Endothelial cell of umbilical vein (primary cell): ENCODE data around the gene GALNT8. TPM values are rescaled to one million over a fixed set of nuclear protein-coding genes. Genes with fewer than 3 reads are reported as not detected.

ENCODE experiments used
- BruUV-seq: library from RNA; stranded (reverse); fragments of 400-500 nt; replicated peaks from 2 replicates; lab custom pipeline; 2021; lab: Mats Ljungman, UMichigan
- CTCF ChIA-PET: fragments of 300-600, 350-600 bp; sonication (Branson Sonifier 250); formaldehyde crosslinking; loops from one replicate; lab custom pipeline; 2021; ENCODE audit warnings: antibody characterized with exemption, inconsistent platforms; lab: Charles Lee
- POLR2A ChIA-PET: fragments of 300-600, 350-600 bp; sonication (Branson Sonifier 250); formaldehyde crosslinking; loops from one replicate; lab custom pipeline; 2021; ENCODE audit warnings: antibody characterized with exemption, inconsistent platforms; lab: Charles Lee
- DNase-seq: peaks from one replicate; pipeline ENCODE4 v3.0.0-alpha.2; 2011; ENCODE audit warnings: low read depth, low spot score
- FAIRE-seq: peaks from 2 replicates; lab custom pipeline; 2011; peaks lifted over from hg19 to GRCh38; lab: Jason Lieb, UNC
- H2AFZ ChIP-seq: 2 replicates; pipeline ENCODE4 v1.6.0; 2012; ENCODE audit warnings: low read depth, low read length, control low read depth, inconsistent platforms
- H3K27ac ChIP-seq: 2 replicates; pipeline ENCODE4 v1.5.1; 2011; ENCODE audit warnings: low read depth, mild to moderate bottlenecking, control low read depth, low read length, moderate library complexity; ENCODE audit not compliant: insufficient read depth
- H3K27me3 ChIP-seq, 2 experiments: 2 replicates each; pipeline versions ENCODE4 v1.6.0 to v1.6.1; 2011; ENCODE audit warnings: low read length in 2 of 2, mixed read lengths in 1 of 2; ENCODE audit not compliant: control insufficient read depth in 2 of 2, insufficient read depth in 2 of 2
- H3K36me3 ChIP-seq, 2 experiments: 2 replicates in 1 of 2; 3 replicates in 1 of 2; pipeline ENCODE4 v1.5.1; 2011; ENCODE audit warnings: low read length in 2 of 2, mild to moderate bottlenecking in 1 of 2, moderate library complexity in 1 of 2; ENCODE audit not compliant: control insufficient read depth in 2 of 2, insufficient read depth in 2 of 2; ENCODE audit errors: extremely low read depth in 1 of 2
- H3K4me1 ChIP-seq: 3 replicates; pipeline ENCODE4 v1.5.1; 2011; ENCODE audit warnings: mild to moderate bottlenecking, low read length; ENCODE audit not compliant: control insufficient read depth, insufficient read depth; ENCODE audit errors: extremely low read depth
- H3K4me2 ChIP-seq: 2 replicates; pipeline ENCODE4 v1.6.1; 2011; ENCODE audit warnings: low read length, control low read depth, mixed read lengths; ENCODE audit not compliant: insufficient read depth
- H3K4me3 ChIP-seq, 3 experiments: fragments of 200-600 bp in 1 of 3; sonication (generic), shearing (Covaris generic) in 1 of 3; replicated peaks in 1 of 3; 2 replicates each; pipeline ENCODE4 v1.5.1; 2011 to 2016; ENCODE audit warnings: control low read depth in 3 of 3, low read length in 3 of 3, mild to moderate bottlenecking in 2 of 3, inconsistent platforms in 1 of 3, low read depth in 1 of 3, moderate library complexity in 1 of 3; ENCODE audit not compliant: insufficient read depth in 1 of 3
- H3K79me2 ChIP-seq: 2 replicates; pipeline ENCODE4 v1.6.0; 2012; ENCODE audit warnings: low read length, inconsistent platforms; ENCODE audit not compliant: control insufficient read depth, insufficient read depth
- H3K9ac ChIP-seq: replicated peaks from 2 replicates; pipeline ENCODE3; 2011; ENCODE audit warnings: low read length, control low read depth; ENCODE audit not compliant: insufficient read depth; ENCODE audit errors: extremely low read depth
- H3K9me1 ChIP-seq: replicated peaks from 3 replicates; pipeline ENCODE4 v1.6.0; 2011; ENCODE audit warnings: mild to moderate bottlenecking, low read length; ENCODE audit not compliant: control insufficient read depth, insufficient read depth; ENCODE audit errors: extremely low read depth
- H3K9me3 ChIP-seq: replicated peaks from 2 replicates; pipeline ENCODE4 v1.5.1; 2012; ENCODE audit warnings: low read length, inconsistent platforms; ENCODE audit not compliant: control insufficient read depth, insufficient read depth
- H4K20me1 ChIP-seq: replicated peaks from 2 replicates; pipeline ENCODE3; 2011; ENCODE audit warnings: mild to moderate bottlenecking, low read length; ENCODE audit not compliant: control insufficient read depth, insufficient read depth; ENCODE audit errors: extremely low read depth
- CTCF ChIP-seq, 2 donors: IDR thresholded peaks; 1 replicate in 1 of 2; 2 replicates in 1 of 2; pipeline ENCODE4 v1.5.1; 2011; ENCODE audit warnings: low read length in 2 of 2, mild to moderate bottlenecking in 2 of 2, moderate library complexity in 2 of 2, control low read depth in 1 of 2, inconsistent platforms in 1 of 2, low read depth in 1 of 2; ENCODE audit not compliant: insufficient read depth in 1 of 2; ENCODE audit errors: extremely low read depth in 1 of 2
- EZH2 ChIP-seq: IDR thresholded peaks from 2 replicates; pipeline ENCODE4 v1.6.1; 2012; ENCODE audit warnings: borderline replicate concordance, low read depth, mild to moderate bottlenecking, moderate library complexity, low read length, inconsistent platforms; ENCODE audit not compliant: severe bottlenecking
- FOS ChIP-seq: IDR thresholded peaks from 2 replicates; pipeline ENCODE4 v1.6.1; 2011; ENCODE audit warnings: mild to moderate bottlenecking, low read length, moderate library complexity, borderline replicate concordance; ENCODE audit not compliant: insufficient read depth
- GATA2 ChIP-seq: IDR thresholded peaks from 2 replicates; pipeline ENCODE4 v1.7.0; 2011; ENCODE audit warnings: low read depth, mild to moderate bottlenecking, moderate library complexity, mixed read lengths, low read length; ENCODE audit not compliant: insufficient read length, insufficient read depth
- JUN ChIP-seq: IDR thresholded peaks from 2 replicates; pipeline ENCODE4 v1.6.1; 2011; ENCODE audit warnings: borderline replicate concordance, low read depth; ENCODE audit not compliant: insufficient read length, insufficient read depth
- MYC ChIP-seq: IDR thresholded peaks from one replicate; pipeline ENCODE4 v1.6.1; 2011; ENCODE audit warnings: mild to moderate bottlenecking, low read depth, low read length
- POLR2A ChIP-seq: IDR thresholded peaks from 2 replicates; pipeline ENCODE4 v1.6.1; 2012; ENCODE audit warnings: low read depth, mild to moderate bottlenecking, control low read depth, low read length
- POLR2AphosphoS5 ChIP-seq: IDR thresholded peaks from 2 replicates; pipeline ENCODE4 v1.6.1; 2012; ENCODE audit warnings: low read depth, mild to moderate bottlenecking, control low read depth, low read length, moderate library complexity; ENCODE audit not compliant: insufficient read depth
- dilution Hi-C: fragments of 300-500 bp; cut with MboI; formaldehyde crosslinking; loops from one replicate; pipeline ENCODE4 v1.15.0; 2019; ENCODE audit warnings: low sequenced_read_pairs; ENCODE audit not compliant: extremely low pct_ligation_motif_present
- intact Hi-C: fragments of 100-400 bp; cut with micrococcal nuclease; formaldehyde crosslinking; loops from one replicate; pipeline ENCODE4 v1.10.0; 2022
- polyA plus RNA-seq, 4 experiments: library from polyadenylated mRNA; depleted of rRNA in 3 of 4; stranded (reverse) in 3 of 4; unstranded in 1 of 4; fragments of >200 nt; gene quantifications; 2 replicates each; pipeline versions ENCODE4 v1.2.1 to v1.2.3, GENCODE V29; 2011 to 2012; ENCODE audit warnings: missing spikeins in 1 of 4
- total RNA-seq: library from RNA; stranded (reverse); gene quantifications from 2 replicates; pipeline ENCODE4 v1.2.3, GENCODE V29; 2021
- TF ChIP-seq, protein P1 (sequence below): IDR thresholded peaks from 2 replicates; pipeline ENCODE4 v1.6.1; 2011; ENCODE audit not compliant: insufficient read depth, insufficient read length

GALNT8 gene
- total and polyA plus RNA-seq, 2 donors (not counting 3 experiments of a cell fraction or from before 2014, with no cell fraction given), result 0.03 to 0.09 TPM

DNA sequence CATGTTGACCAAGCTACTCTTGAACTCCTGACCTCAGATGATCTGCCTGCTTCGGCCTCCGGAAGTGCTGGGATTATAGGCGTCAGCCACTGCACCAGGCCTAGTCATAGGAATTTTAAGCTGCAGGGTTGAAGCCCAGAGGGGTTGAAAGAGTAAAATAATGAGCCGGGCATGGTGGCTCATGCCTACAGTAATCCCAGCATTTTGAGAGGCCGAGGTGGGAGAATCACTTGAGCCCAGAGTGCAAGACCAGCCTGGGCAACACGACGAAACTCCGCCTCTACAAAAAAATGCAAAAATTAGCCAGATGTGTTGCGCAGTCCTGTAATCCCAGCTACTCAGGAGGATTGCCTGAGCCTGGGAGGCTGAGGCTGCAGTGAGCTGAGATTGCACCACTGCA, 69.6 kb downstream of the GALNT8 start:
- Histone ChIP-seq H3K27ac (no peak overlapping the region), H3K27me3 (peaks cover 0 to 3% of the 10 kb centered on the region in 2 experiments), H3K36me3 (no peaks in the 10 kb centered on the region), H3K9me3 (no peaks in the 10 kb centered on the region), H3K9me1 (no peaks in the 10 kb centered on the region), H3K4me2 (no peak overlapping the region), H3K9ac (no peak overlapping the region), H3K4me3 (no peak overlapping the region), H3K79me2 (no peaks in the 10 kb centered on the region), H2AFZ (no peak overlapping the region), H4K20me1 (no peaks in the 10 kb centered on the region), H3K4me1 (no peaks in the 10 kb centered on the region)
- DNase-seq (no peak), FAIRE-seq (no peak)
- ChIA-PET POLR2A (no interaction called here), CTCF (no interaction called here)
- no peak for TF ChIP-seq EZH2
- no peak for TF ChIP-seq FOS
- TF ChIP-seq, protein P1, sequence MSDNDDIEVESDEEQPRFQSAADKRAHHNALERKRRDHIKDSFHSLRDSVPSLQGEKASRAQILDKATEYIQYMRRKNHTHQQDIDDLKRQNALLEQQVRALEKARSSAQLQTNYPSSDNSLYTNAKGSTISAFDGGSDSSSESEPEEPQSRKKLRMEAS, result no peak
- TF ChIP-seq GATA2, result no peak
- no peak for TF ChIP-seq CTCF (IDR thresholded peaks at IDR 0.05; ENCODE audit: extremely low read depth in 1 of 2, insufficient read depth in 1 of 2, low read depth in 1 of 2, low read length in 2 of 2)
- no peak for TF ChIP-seq JUN
- TF ChIP-seq POLR2AphosphoS5, result no peak
- no peak for TF ChIP-seq MYC
- no peak for TF ChIP-seq POLR2A
- BruUV-seq, result no TSS peak
- dilution Hi-C loops (no loop called here), intact Hi-C loops (no loop called here)
